H1 (cell line): Measurements from ENCODE around the gene GPC6. TPM values are rescaled to one million over a fixed set of nuclear protein-coding genes. Genes with fewer than 3 reads are reported as not detected.

Experiments used
- CTCF ChIA-PET: fragments of 300-600 bp; sonication (Branson Sonifier 250); formaldehyde crosslinking; loops from one replicate; lab custom pipeline; 2021; ENCODE audit not compliant: partially characterized antibody; lab: Charles Lee
- POLR2A ChIA-PET: fragments of 300-600 bp; sonication (Branson Sonifier 250); formaldehyde crosslinking; loops from one replicate; lab custom pipeline; 2021; ENCODE audit warnings: inconsistent platforms; ENCODE audit not compliant: partially characterized antibody; lab: Charles Lee
- DNase-seq, 2 experiments: peaks; one replicate each; pipeline versions ENCODE4 v3.0.0 to v3.0.0-alpha.2; 2010 to 2022; ENCODE audit warnings: low spot score in 2 of 2, low read depth in 1 of 2, mixed read lengths in 1 of 2
- FAIRE-seq: peaks from 2 replicates; lab custom pipeline; 2011; peaks lifted over from hg19 to GRCh38; lab: Jason Lieb, UNC
- H2AFZ ChIP-seq: 2 replicates; pipeline ENCODE4 v1.8.1; 2012; ENCODE audit warnings: low read length, inconsistent platforms
- H2AK5ac ChIP-seq: 2 replicates; pipeline ENCODE4 v1.6.1; 2013; ENCODE audit warnings: low read depth, low read length
- H2BK120ac ChIP-seq: replicated peaks from 2 replicates; pipeline ENCODE3; 2013; ENCODE audit warnings: low read depth, low read length, inconsistent platforms
- H2BK12ac ChIP-seq: 2 replicates; pipeline ENCODE4 v1.6.1; 2013; ENCODE audit warnings: low read depth, low read length
- H2BK15ac ChIP-seq: 2 replicates; pipeline ENCODE4 v1.6.1; 2013; ENCODE audit warnings: low read length
- H2BK20ac ChIP-seq: 2 replicates; pipeline ENCODE4 v1.6.1; 2013; ENCODE audit warnings: low read length
- H2BK5ac ChIP-seq: 2 replicates; pipeline ENCODE4 v1.6.1; 2013; ENCODE audit warnings: low read depth, low read length
- H3K14ac ChIP-seq: 2 replicates; pipeline ENCODE4 v1.6.1; 2013; ENCODE audit warnings: inconsistent platforms; ENCODE audit not compliant: insufficient read length
- H3K18ac ChIP-seq: 2 replicates; pipeline ENCODE4 v1.6.1; 2013; ENCODE audit warnings: low read length; ENCODE audit errors: extremely low read depth
- H3K23ac ChIP-seq: 2 replicates; pipeline ENCODE4 v1.6.1; 2013; ENCODE audit warnings: inconsistent platforms; ENCODE audit not compliant: insufficient read length
- H3K23me2 ChIP-seq: 2 replicates; pipeline ENCODE4 v1.6.1; 2013; ENCODE audit warnings: low read depth, low read length
- H3K27ac ChIP-seq: 2 replicates; pipeline ENCODE4 v1.6.1; 2011; ENCODE audit warnings: low read depth, low read length, inconsistent platforms
- H3K27me3 ChIP-seq, 4 experiments: replicated peaks in 1 of 4; 1 replicate in 1 of 4; 2 replicates in 3 of 4; pipeline versions ENCODE4 v1.6.1 to v1.8.1; 2011 to 2013; ENCODE audit warnings: low read length in 3 of 4, mild to moderate bottlenecking in 3 of 4, inconsistent platforms in 2 of 4, mixed read lengths in 2 of 4, moderate library complexity in 1 of 4; ENCODE audit not compliant: control insufficient read depth in 3 of 4, insufficient read depth in 3 of 4; ENCODE audit errors: extremely low read depth in 1 of 4
- H3K36me3 ChIP-seq, 4 experiments: 2 replicates each; pipeline versions ENCODE4 v1.6.1 to v1.8.1; 2011 to 2013; ENCODE audit warnings: mild to moderate bottlenecking in 4 of 4, low read length in 3 of 4, moderate library complexity in 2 of 4, control low read depth in 1 of 4, inconsistent platforms in 1 of 4; ENCODE audit not compliant: insufficient read depth in 4 of 4, control insufficient read depth in 2 of 4
- H3K4ac ChIP-seq: replicated peaks from 2 replicates; pipeline ENCODE3; 2013; ENCODE audit warnings: low read length, low read depth, mixed read lengths, inconsistent platforms; ENCODE audit not compliant: insufficient read length
- H3K4me1 ChIP-seq, 4 experiments: replicated peaks in 1 of 4; 1 replicate in 1 of 4; 2 replicates in 3 of 4; pipeline versions ENCODE4 v1.6.1 to v1.8.1; 2011 to 2013; ENCODE audit warnings: low read length in 3 of 4, inconsistent platforms in 2 of 4, mixed read lengths in 1 of 4; ENCODE audit not compliant: insufficient read depth in 4 of 4, control insufficient read depth in 3 of 4
- H3K4me2 ChIP-seq, 2 experiments: 2 replicates each; pipeline versions ENCODE4 v1.6.1 to v1.8.1; 2011 to 2013; ENCODE audit warnings: low read depth in 2 of 2, low read length in 2 of 2, control low read depth in 1 of 2, inconsistent platforms in 1 of 2, mild to moderate bottlenecking in 1 of 2; ENCODE audit not compliant: insufficient read depth in 1 of 2
- H3K4me3 ChIP-seq, 4 experiments: fragments of 200-600, 300-600 bp in 1 of 4; sonication (generic), shearing (Covaris generic), sonication (Bioruptor Twin) in 1 of 4; 2 replicates each; pipeline versions ENCODE4 v1.5.1 to v1.8.1; 2011 to 2016; ENCODE audit warnings: low read length in 4 of 4, low read depth in 3 of 4, control low read depth in 2 of 4, inconsistent platforms in 2 of 4, mild to moderate bottlenecking in 2 of 4, mixed read lengths in 1 of 4, moderate library complexity in 1 of 4; ENCODE audit not compliant: insufficient read depth in 2 of 4; ENCODE audit errors: extremely low read depth in 1 of 4
- H3K56ac ChIP-seq: replicated peaks from 2 replicates; pipeline ENCODE3; 2013; ENCODE audit warnings: low read depth, mild to moderate bottlenecking, mixed read lengths, low read length, inconsistent platforms; ENCODE audit not compliant: insufficient read length
- H3K79me1 ChIP-seq: 2 replicates; pipeline ENCODE4 v1.6.1; 2013; ENCODE audit warnings: low read depth, low read length, control low read depth
- H3K79me2 ChIP-seq, 2 experiments: 2 replicates each; pipeline versions ENCODE4 v1.6.1 to v1.8.1; 2012 to 2013; ENCODE audit warnings: low read length in 2 of 2, mild to moderate bottlenecking in 2 of 2, inconsistent platforms in 1 of 2; ENCODE audit not compliant: insufficient read depth in 2 of 2, control insufficient read depth in 1 of 2
- H3K9ac ChIP-seq, 4 experiments: replicated peaks in 1 of 4; 1 replicate in 1 of 4; 2 replicates in 3 of 4; pipeline versions ENCODE4 v1.6.1 to v1.8.1; 2011 to 2013; ENCODE audit warnings: low read depth in 3 of 4, low read length in 3 of 4, control low read depth in 2 of 4, mild to moderate bottlenecking in 2 of 4, moderate library complexity in 2 of 4, inconsistent platforms in 1 of 4; ENCODE audit errors: extremely low read depth in 1 of 4
- H3K9me3 ChIP-seq, 2 experiments: 2 replicates each; pipeline versions ENCODE4 v1.6.1 to v1.8.1; 2012 to 2013; ENCODE audit warnings: mild to moderate bottlenecking in 2 of 2, moderate library complexity in 2 of 2, control low read depth in 1 of 2, inconsistent platforms in 1 of 2, low read depth in 1 of 2, low read length in 1 of 2, mixed read lengths in 1 of 2; ENCODE audit not compliant: insufficient read depth in 2 of 2
- H4K20me1 ChIP-seq, 2 experiments: replicated peaks in 1 of 2; 2 replicates each; pipeline versions ENCODE3 to v1.8.1; 2011 to 2013; ENCODE audit warnings: inconsistent platforms in 2 of 2, low read length in 2 of 2, mild to moderate bottlenecking in 1 of 2; ENCODE audit not compliant: insufficient read depth in 2 of 2, control insufficient read depth in 1 of 2
- H4K5ac ChIP-seq: 2 replicates; pipeline ENCODE4 v1.6.1; 2013; ENCODE audit warnings: low read length, low read depth, mixed read lengths, inconsistent platforms; ENCODE audit not compliant: insufficient read length
- H4K8ac ChIP-seq: 2 replicates; pipeline ENCODE4 v1.8.0; 2013; ENCODE audit warnings: mild to moderate bottlenecking, moderate library complexity, low read length, inconsistent platforms; ENCODE audit not compliant: insufficient read depth; ENCODE audit errors: extremely low read depth
- H4K91ac ChIP-seq: replicated peaks from 2 replicates; pipeline ENCODE3; 2013; ENCODE audit warnings: low read length, mixed read lengths, inconsistent platforms; ENCODE audit not compliant: insufficient read length
- CBX5 ChIP-seq: fragments of 300-800, 300-1000 bp; sonication (generic); IDR thresholded peaks from 2 replicates; pipeline ENCODE4 v1.7.1; 2016; ENCODE audit warnings: antibody characterized with exemption, low read length, low read depth
- CHD1 ChIP-seq: IDR thresholded peaks from 2 replicates; pipeline ENCODE4 v1.6.1; 2012; ENCODE audit warnings: low read depth, low read length, improper control_type of control experiment
- CHD2 ChIP-seq: IDR thresholded peaks from 2 replicates; pipeline ENCODE4 v1.6.1; 2012; ENCODE audit warnings: low read length, improper control_type of control experiment
- CREB1 ChIP-seq: IDR thresholded peaks from 2 replicates; pipeline ENCODE4 v1.6.1; 2012; ENCODE audit warnings: inconsistent platforms
- EGR1 ChIP-seq: IDR thresholded peaks from 2 replicates; pipeline ENCODE4 v1.6.1; 2011; ENCODE audit warnings: low read depth, low read length, borderline replicate concordance
- GTF2F1 ChIP-seq: IDR thresholded peaks from 2 replicates; pipeline ENCODE4 v1.6.1; 2012; ENCODE audit warnings: low read depth, low read length, improper control_type of control experiment, borderline replicate concordance
- MAFK ChIP-seq: IDR thresholded peaks from 2 replicates; pipeline ENCODE4 v1.6.1; 2012; ENCODE audit warnings: low read depth, mild to moderate bottlenecking, improper control_type of control experiment, low read length
- PHF8 ChIP-seq: fragments of 200-600 bp; sonication (generic); conservative IDR thresholded peaks from 2 replicates; pipeline ENCODE4 v1.7.1; 2012; ENCODE audit warnings: low read depth, mild to moderate bottlenecking, inconsistent platforms, low read length, moderate library complexity
- POLR2A ChIP-seq, 2 experiments: IDR thresholded peaks; 1 replicate in 1 of 2; 2 replicates in 1 of 2; pipeline ENCODE4 v1.6.1; 2011; ENCODE audit warnings: low read depth in 2 of 2, low read length in 2 of 2, mild to moderate bottlenecking in 2 of 2; ENCODE audit errors: control extremely low read depth in 1 of 2
- RAD21 ChIP-seq, 2 experiments: IDR thresholded peaks in 1 of 2; conservative IDR thresholded peaks in 1 of 2; 2 replicates each; pipeline ENCODE4 v1.6.1; 2011; ENCODE audit warnings: low read depth in 2 of 2, low read length in 2 of 2, improper control_type of control experiment in 1 of 2, inconsistent platforms in 1 of 2, mild to moderate bottlenecking in 1 of 2, moderate library complexity in 1 of 2
- TAF1 ChIP-seq: IDR thresholded peaks from 2 replicates; pipeline ENCODE4 v1.6.1; 2011; ENCODE audit warnings: mild to moderate bottlenecking, low read depth, low read length
- TAF7 ChIP-seq: optimal IDR thresholded peaks from 2 replicates; pipeline ENCODE3; 2011; ENCODE audit warnings: low read depth, mild to moderate bottlenecking, inconsistent platforms, low read length, moderate library complexity, borderline replicate concordance
- ZNF274 ChIP-seq: IDR thresholded peaks from 2 replicates; pipeline ENCODE4 v1.7.0; 2012; ENCODE audit warnings: low read length, borderline replicate concordance; ENCODE audit errors: extremely low read depth
- WGBS, 2 experiments: shearing (Covaris generic) in 1 of 2; methylation state at CpG; one replicate each; pipeline versions ENCODE4 v1.1.6 to v1.1.7; 2013 to 2015; ENCODE audit warnings: low lambda C conversion rate in 2 of 2, mixed read lengths in 2 of 2, inconsistent platforms in 1 of 2, low coverage in 1 of 2, missing lambda C conversion rate in 1 of 2; ENCODE audit not compliant: insufficient replicate concordance in 2 of 2, insufficient coverage in 1 of 2, insufficient read length in 1 of 2; ENCODE audit errors: extremely low coverage in 1 of 2, missing lambda C conversion rate in 1 of 2; 5-methylcytosine and 5-hydroxymethylcytosine counted together
- polyA plus RNA-seq, 7 experiments: library from polyadenylated mRNA; depleted of rRNA in 3 of 7; stranded (reverse) in 5 of 7; unstranded in 2 of 7; fragments of >200 nt in 5 of 7; fragments of 200-250 nt in 2 of 7; gene quantifications; 1 replicate in 5 of 7; 2 replicates in 1 of 7; 4 replicates in 1 of 7; pipeline versions ENCODE4 v1.2.1 to v1.2.3, GENCODE V29; 2011 to 2013; ENCODE audit warnings: missing spikeins in 2 of 7, mixed read lengths in 2 of 7
- total RNA-seq: library from RNA; stranded (reverse); fragmentation: NEBNext Ultra II Directional; extraction: Animal tissue kit (Norgen Biotek cat#: 25700); gene quantifications from 2 replicates; pipeline ENCODE4 v1.2.1, GENCODE V29; 2021

Gene GPC6
- total and polyA plus RNA-seq, 2 of the 8 experiments (the other 6 are each of a cell fraction or from before 2014, with no cell fraction given), result 5.4 to 12.0 TPM

DNA sequence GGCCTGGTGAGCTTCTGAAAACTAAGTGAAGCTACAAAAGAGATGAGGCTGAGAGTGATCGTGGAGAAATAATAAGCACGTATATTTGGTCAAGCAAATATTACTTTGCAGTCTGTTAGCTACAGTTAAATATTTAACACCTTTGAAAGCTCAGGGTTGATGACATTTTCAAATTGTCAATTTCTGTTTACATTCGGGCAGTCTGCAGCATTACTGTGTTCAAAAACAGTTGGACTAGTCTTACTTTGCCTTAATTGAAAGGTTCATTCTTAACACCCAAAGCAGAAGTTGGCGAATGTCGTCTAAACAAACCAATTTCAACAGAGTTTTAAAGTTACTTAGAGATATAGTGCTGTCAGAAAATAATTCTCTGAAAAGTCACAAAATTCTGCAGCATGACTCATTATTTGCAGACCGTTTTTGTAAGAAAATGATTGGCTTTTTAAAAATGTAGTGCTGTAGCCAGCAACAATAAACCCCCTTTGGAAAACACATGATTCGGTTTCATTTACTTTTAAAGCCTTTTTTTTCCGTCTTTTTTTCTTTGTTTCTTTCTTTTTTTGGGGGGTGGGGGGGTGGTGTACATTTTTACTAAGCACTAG is 549.0 kb downstream of the GPC6 start:
- H3K4me2 ChIP-seq, result no peak overlapping the region
- CTCF ChIA-PET, result interaction anchor here (1.3 kb wide), 1 partner anchor 11 kb away, joined by 3 read pairs; no protein-coding TSS in a partner anchor
- no peaks in the 10 kb centered on the region for H3K79me1 ChIP-seq
- H2AK5ac ChIP-seq, result no peak overlapping the region
- no peak overlapping the region for H4K91ac ChIP-seq
- no peak overlapping the region for H3K23ac ChIP-seq
- WGBS, 2 experiments, result 87% methylated on average over 8 of the region's 8 CpGs; no CpG with 5 or more reads in 1 of the 2 experiments
- peaks cover 0 to 5% (median 0%) of the 10 kb centered on the region in 4 experiments; a peak in 1 of 7 replicates for H3K4me1 ChIP-seq
- H4K20me1 ChIP-seq, result no peaks in the 10 kb centered on the region
- no peak overlapping the region for H2BK120ac ChIP-seq
- H2BK5ac ChIP-seq, result no peak overlapping the region
- no peak for FAIRE-seq
- no peak for DNase-seq
- no peaks in the 10 kb centered on the region for H3K36me3 ChIP-seq
- no peak overlapping the region for H3K18ac ChIP-seq
- no peak overlapping the region for H2BK12ac ChIP-seq
- no peak overlapping the region for H3K14ac ChIP-seq
- H3K27ac ChIP-seq, result no peak overlapping the region
- no peak overlapping the region for H4K8ac ChIP-seq
- H3K9me3 ChIP-seq, result no peaks in the 10 kb centered on the region
- H3K4ac ChIP-seq, result no peak overlapping the region
- H3K79me2 ChIP-seq, result no peaks in the 10 kb centered on the region
- TF ChIP-seq TAF1, result no peak
- no peak for TF ChIP-seq CHD2
- TF ChIP-seq CHD1, result no peak
- TF ChIP-seq POLR2A (IDR thresholded peaks at IDR 0.05; ENCODE audit: control extremely low read depth in 1 of 2, low read depth in 2 of 2, low read length in 2 of 2), result no peak
- TF ChIP-seq TAF7, result no peak
- no peak for TF ChIP-seq EGR1
- TF ChIP-seq CREB1, result no peak
- no peak for TF ChIP-seq RAD21 (IDR thresholded peaks at IDR 0.05 in 1 of 2, conservative IDR thresholded peaks at IDR 0.05 in 1 of 2; ENCODE audit: low read depth in 2 of 2, low read length in 2 of 2)
- TF ChIP-seq MAFK, result no peak
- no peak for TF ChIP-seq PHF8
- no peak for TF ChIP-seq GTF2F1
- TF ChIP-seq CBX5, result no peak
- TF ChIP-seq ZNF274, result no peak
- H2AFZ ChIP-seq, result no peak overlapping the region
- H3K56ac ChIP-seq, result no peak overlapping the region
- POLR2A ChIA-PET, result interaction anchor here (1.1 kb wide), 1 partner anchor 9 kb away, joined by 3 read pairs; no protein-coding TSS in a partner anchor
- H2BK15ac ChIP-seq, result no peak overlapping the region
- H4K5ac ChIP-seq, result no peak overlapping the region
- no peaks in the 10 kb centered on the region for H3K23me2 ChIP-seq
- no peak overlapping the region for H2BK20ac ChIP-seq
- no peak overlapping the region for H3K9ac ChIP-seq
- no peak overlapping the region for H3K4me3 ChIP-seq
- no peaks in the 10 kb centered on the region for H3K27me3 ChIP-seq
